Mucosa of descending colon (tissue), 3 donors: Measurements from ENCODE around the gene SPIC. TPM values are rescaled to one million over a fixed set of nuclear protein-coding genes. Genes with fewer than 3 reads are reported as not detected.
A peak's percentile ranks its signal among the peaks of the same experiment; 100 is the strongest.

Experiments used
- ATAC-seq: fragments of 200-7000 bp; cut with Tn5 transposase; one replicate; pipeline ENCODE4 v1.9.1; 2020; ENCODE audit warnings: mild to moderate bottlenecking, moderate library complexity
- DNase-seq, 3 donors: peaks; one replicate each; pipeline ENCODE4 v3.0.0-alpha.2; 2020
- H3K36me3 ChIP-seq: fragments of 200-600 bp; one replicate; pipeline ENCODE4 v1.8.0; 2021; ENCODE audit warnings: low read depth, mild to moderate bottlenecking
- H3K4me1 ChIP-seq: fragments of 200-600 bp; one replicate; pipeline ENCODE4 v1.8.0; 2021; ENCODE audit warnings: low read depth, mild to moderate bottlenecking
- H3K4me3 ChIP-seq: fragments of 200-600 bp; one replicate; pipeline ENCODE4 v1.8.0; 2021; ENCODE audit warnings: mild to moderate bottlenecking
- H3K9me3 ChIP-seq: fragments of 200-600 bp; one replicate; pipeline ENCODE4 v1.8.0; 2021; ENCODE audit warnings: mild to moderate bottlenecking
- CTCF ChIP-seq: fragments of 200-600 bp; IDR thresholded peaks from one replicate; pipeline ENCODE4 v1.8.0; 2022; ENCODE audit warnings: antibody characterized with exemption, mild to moderate bottlenecking
- intact Hi-C, 2 donors: fragments of 100-400 bp; cut with DNase I in 1 of 2; cut with micrococcal nuclease in 1 of 2; formaldehyde crosslinking; loops; one replicate each; pipeline versions ENCODE4 v1.11.0 to v1.11.1; 2022; cut with DNase I, micrococcal nuclease
- total RNA-seq, 3 donors: library from RNA; stranded (reverse); fragmentation: NEBNext Ultra II Directional in 2 of 3; extraction: Animal tissue kit (Norgen Biotek cat#: 25700) in 2 of 3; gene quantifications; one replicate each; pipeline versions ENCODE4 v1.2.1 to v1.2.4, GENCODE V29; 2021 to 2023
- donor health status: DM: no; HTN: no; CAD: no; lungs with moderate emphysema.
- donor health status: DM: no; HTN: no; CAD: no.
- donor health status: DM: no; HTN: yes; CAD: no.

Gene SPIC
- total RNA-seq, 3 donors from 2014 or later, result not detected

GRCh38 chr12:101536069-101536674, 61.0 kb downstream of the SPIC start:
- intact Hi-C loops, result no loop called here
- DNase-seq (peak in 1 of 3 donors; percentile 21), ATAC-seq (peak; percentile 68)
- Histone ChIP-seq H3K4me3 (no peak overlapping the region), H3K36me3 (no peaks in the 10 kb centered on the region), H3K9me3 (no peaks in the 10 kb centered on the region), H3K4me1 (no peaks in the 10 kb centered on the region)
- no peak for TF ChIP-seq CTCF

Other genes with a start within 250 kb of the SPIC start
- 10 to 100 TPM in 2 of 3 donors, 1 to 10 TPM in 1; 9.5 to 11.0 (median 10.2) TPM for gene UTP20, start 195.2 kb upstream of the SPIC start, total RNA-seq
- 10 to 100 TPM; 70.6 to 77.8 (median 73.0) TPM for gene ARL1, start 67.6 kb upstream of the SPIC start, total RNA-seq
- gene MYBPC1, start 119.6 kb downstream of the SPIC start, total RNA-seq, result 10 to 100 TPM in 2 of 3 donors, 1 to 10 TPM in 1; 9.3 to 12.6 (median 10.0) TPM
- gene CHPT1, start 222.3 kb downstream of the SPIC start, total RNA-seq, result 10 to 100 TPM; 86.7 to 98.2 (median 97.2) TPM